ENCODE results near the gene MRPL4. TPM values are rescaled to one million over a fixed set of nuclear protein-coding genes. Genes with fewer than 3 reads are reported as not detected.
"Not testable (repeated sequence)": the region's sequence is repeated elsewhere in the genome, so short reads cannot be mapped to it uniquely, and the experiment has no call there.

The MRPL4 gene
- polyA plus RNA-seq, 1 donor, result 32.0 TPM

- DNase-seq (ENCODE audit: low read depth), result no peak
Observed at GRCh38 chr19:10230173-10230860, 21.7 kb upstream of the MRPL4 start.

GRCh38 chr19:10230861-10231611, 21.0 kb upstream of the MRPL4 start, which contains the start of gene S1PR2:
Gene S1PR2 (minus strand): TSS chr19:10231331. CDS start chr19:10224905, 6,426 bp downstream.
- no peak for DNase-seq (ENCODE audit: low read depth)

- DNase-seq (ENCODE audit: low read depth), result no peak
Observed at GRCh38 chr19:10231612-10232228, 20.3 kb upstream of the MRPL4 start.

GRCh38 chr19:10233946-10234345, 18.1 kb upstream of the MRPL4 start:
- no peak for DNase-seq (ENCODE audit: low read depth)

GRCh38 chr19:10235003-10235402, 17.0 kb upstream of the MRPL4 start:
- DNase-seq (ENCODE audit: low read depth), result no peak

- not testable (repeated sequence) for DNase-seq (ENCODE audit: low read depth)
Observed at GRCh38 chr19:10235409-10235808, 16.6 kb upstream of the MRPL4 start.

- DNase-seq (ENCODE audit: low read depth), result no peak
Observed at GRCh38 chr19:10237702-10238101, 14.3 kb upstream of the MRPL4 start.

- peak; percentile 88 for DNase-seq (ENCODE audit: low read depth)
Observed at GRCh38 chr19:10238172-10238783, 13.7 kb upstream of the MRPL4 start.

GRCh38 chr19:10241826-10242449, 10.1 kb upstream of the MRPL4 start:
- not testable (repeated sequence) for DNase-seq (ENCODE audit: low read depth)

GRCh38 chr19:10243606-10244005, 8.4 kb upstream of the MRPL4 start:
- DNase-seq (ENCODE audit: low read depth), result no peak

GRCh38 chr19:10245189-10245939, 6.7 kb upstream of the MRPL4 start:
- DNase-seq (ENCODE audit: low read depth), result no peak

GRCh38 chr19:10246511-10246910, 5.5 kb upstream of the MRPL4 start:
- no peak for DNase-seq (ENCODE audit: low read depth)

- DNase-seq (ENCODE audit: low read depth), result no peak
Observed at GRCh38 chr19:10252707-10253106, 693 bp downstream of the MRPL4 start.

- no peak for DNase-seq (ENCODE audit: low read depth)
Observed at GRCh38 chr19:10254244-10254643, 2.2 kb downstream of the MRPL4 start.

GRCh38 chr19:10255358-10255757, 3.3 kb downstream of the MRPL4 start:
- no peak for DNase-seq (ENCODE audit: low read depth)

GRCh38 chr19:10256551-10256950, 4.5 kb downstream of the MRPL4 start:
- no peak for DNase-seq (ENCODE audit: low read depth)

GRCh38 chr19:10256970-10257615, 5.1 kb downstream of the MRPL4 start:
- DNase-seq (ENCODE audit: low read depth), result no peak

- no peak for DNase-seq (ENCODE audit: low read depth)
Observed at GRCh38 chr19:10258080-10258710, 6.2 kb downstream of the MRPL4 start.

- DNase-seq (ENCODE audit: low read depth), result peak; percentile 51
Observed at GRCh38 chr19:10259162-10259905, 7.3 kb downstream of the MRPL4 start.

All from forelimb muscle (tissue), 1 donor.